ENCODE data around the gene TEX264. TPM values are rescaled to one million over a fixed set of nuclear protein-coding genes. Genes with fewer than 3 reads are reported as not detected.

The TEX264 gene
- total and polyA plus RNA-seq, 2 of the 13 experiments (the other 11 are each of a cell fraction or from before 2014, with no cell fraction given): 35.2 to 52.1 TPM

GRCh38 chr3:51706788-51707731 lies 36.0 kb downstream of the TEX264 start, which contains the start of gene GRM2 (continued):
- 0 out of 2 replicates have a peak, but pooled peaks have one; percentile 37 for TF ChIP-seq SPEN (CRISPR knock-in tag; IDR thresholded peaks at IDR 0.05; ENCODE audit: low read depth)
- TF ChIP-seq MIER2 (CRISPR knock-in tag; IDR thresholded peaks at IDR 0.05): peak; percentile 98
- peak; percentile 74; the same call in 1 of the 2 replicates for TF ChIP-seq ZBTB21 (CRISPR knock-in tag; IDR thresholded peaks at IDR 0.05)
- TF ChIP-seq NFYC (CRISPR knock-in tag; IDR thresholded peaks at IDR 0.05): peak; percentile 37; the same call in 1 of the 2 replicates
- TF ChIP-seq ARNT2 (CRISPR knock-in tag; IDR thresholded peaks at IDR 0.05; ENCODE audit: low read depth): peak; percentile 66; the same call in 1 of the 2 replicates
- peak; percentile 78; the same call in 1 of the 2 replicates for TF ChIP-seq SMAD3 (CRISPR knock-in tag; IDR thresholded peaks at IDR 0.05)
- TF ChIP-seq IRF2 (CRISPR knock-in tag; IDR thresholded peaks at IDR 0.05): peak; percentile 71; the same call in 1 of the 2 replicates
- TF ChIP-seq KDM5A (IDR thresholded peaks at IDR 0.05; ENCODE audit: borderline replicate concordance, low read length): no peak
- no peak for TF ChIP-seq NFE2L1 (CRISPR knock-in tag; IDR thresholded peaks at IDR 0.05; ENCODE audit: borderline replicate concordance)
- TF ChIP-seq REST (IDR thresholded peaks at IDR 0.05; ENCODE audit: borderline replicate concordance in 1 of 2, low read depth in 1 of 2, low read length in 2 of 2): peak in 1 of 2 experiments; percentile 95
- peak; percentile 69; the same call in 1 of the 2 replicates for TF ChIP-seq ATF3 (CRISPR knock-in tag; IDR thresholded peaks at IDR 0.05)
- TF ChIP-seq ZBTB33 (CRISPR knock-in tag; IDR thresholded peaks at IDR 0.05): peak; percentile 25; the same call in 1 of the 2 replicates
- TF ChIP-seq, protein P1, sequence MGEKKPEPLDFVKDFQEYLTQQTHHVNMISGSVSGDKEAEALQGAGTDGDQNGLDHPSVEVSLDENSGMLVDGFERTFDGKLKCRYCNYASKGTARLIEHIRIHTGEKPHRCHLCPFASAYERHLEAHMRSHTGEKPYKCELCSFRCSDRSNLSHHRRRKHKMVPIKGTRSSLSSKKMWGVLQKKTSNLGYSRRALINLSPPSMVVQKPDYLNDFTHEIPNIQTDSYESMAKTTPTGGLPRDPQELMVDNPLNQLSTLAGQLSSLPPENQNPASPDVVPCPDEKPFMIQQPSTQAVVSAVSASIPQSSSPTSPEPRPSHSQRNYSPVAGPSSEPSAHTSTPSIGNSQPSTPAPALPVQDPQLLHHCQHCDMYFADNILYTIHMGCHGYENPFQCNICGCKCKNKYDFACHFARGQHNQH (CRISPR knock-in tag; IDR thresholded peaks at IDR 0.05): peak; percentile 54; the same call in 1 of the 2 replicates
- TF ChIP-seq, protein P2, sequence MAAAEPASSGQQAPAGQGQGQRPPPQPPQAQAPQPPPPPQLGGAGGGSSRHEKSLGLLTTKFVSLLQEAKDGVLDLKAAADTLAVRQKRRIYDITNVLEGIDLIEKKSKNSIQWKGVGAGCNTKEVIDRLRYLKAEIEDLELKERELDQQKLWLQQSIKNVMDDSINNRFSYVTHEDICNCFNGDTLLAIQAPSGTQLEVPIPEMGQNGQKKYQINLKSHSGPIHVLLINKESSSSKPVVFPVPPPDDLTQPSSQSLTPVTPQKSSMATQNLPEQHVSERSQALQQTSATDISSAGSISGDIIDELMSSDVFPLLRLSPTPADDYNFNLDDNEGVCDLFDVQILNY (CRISPR knock-in tag; conservative IDR thresholded peaks at IDR 0.05): peak; percentile 64; the same call in 1 of the 2 replicates
- peak; percentile 79 for TF ChIP-seq NFKBIZ (CRISPR knock-in tag; IDR thresholded peaks at IDR 0.05)
- peak; percentile 73 for TF ChIP-seq MXD1 (CRISPR knock-in tag; IDR thresholded peaks at IDR 0.05)
- no peak for TF ChIP-seq FOXC1 (CRISPR knock-in tag; IDR thresholded peaks at IDR 0.05; ENCODE audit: borderline replicate concordance)
